Right hindlimb (tissue), 1 donor: ENCODE results near the gene AAK1.
"Not testable (repeated sequence)": the region's sequence is repeated elsewhere in the genome, so short reads cannot be mapped to it uniquely, and the experiment has no call there.

ENCODE experiments used
- DNase-seq: peaks from one replicate; pipeline ENCODE4 v3.0.0-alpha.2; 2018

The AAK1 gene

DNA sequence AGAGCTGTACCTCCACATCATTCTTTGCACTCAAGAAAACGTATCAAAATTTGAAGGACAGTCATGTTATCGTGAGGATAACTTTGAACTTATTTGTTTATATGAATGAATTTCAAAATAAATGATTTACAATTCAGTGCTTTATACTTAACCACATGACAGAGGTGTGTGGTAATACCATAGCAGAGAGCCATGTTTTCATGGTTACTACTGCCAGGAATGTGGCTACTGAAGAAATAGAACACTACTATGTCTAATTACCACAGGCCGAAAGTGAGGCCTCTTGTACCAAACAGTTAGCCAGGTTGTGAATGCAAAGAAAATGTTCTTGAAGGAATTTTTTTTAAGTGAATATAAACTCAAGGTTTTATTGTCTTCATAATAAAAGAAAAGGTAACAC is 49.2 kb downstream of the AAK1 start:
- DNase-seq: no peak

DNA sequence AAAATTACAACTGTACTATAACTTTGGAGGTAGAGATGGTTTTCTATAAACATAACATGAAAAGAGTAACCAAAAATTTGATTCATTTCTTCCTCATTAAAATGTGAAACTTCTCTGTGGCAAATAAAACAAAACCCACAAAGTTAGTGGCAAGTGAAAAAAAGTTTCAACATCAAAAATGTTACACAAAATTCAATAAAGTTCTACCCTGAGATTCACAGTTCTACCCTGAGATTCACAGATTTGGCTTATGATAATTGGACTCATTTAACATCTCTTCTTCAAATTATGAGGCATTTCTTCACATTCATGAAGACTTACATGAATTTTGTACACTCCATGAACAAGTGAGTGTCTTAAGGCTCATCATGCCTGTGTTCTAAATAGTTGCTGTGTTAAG is 51.0 kb downstream of the AAK1 start:
- no peak for DNase-seq

DNA sequence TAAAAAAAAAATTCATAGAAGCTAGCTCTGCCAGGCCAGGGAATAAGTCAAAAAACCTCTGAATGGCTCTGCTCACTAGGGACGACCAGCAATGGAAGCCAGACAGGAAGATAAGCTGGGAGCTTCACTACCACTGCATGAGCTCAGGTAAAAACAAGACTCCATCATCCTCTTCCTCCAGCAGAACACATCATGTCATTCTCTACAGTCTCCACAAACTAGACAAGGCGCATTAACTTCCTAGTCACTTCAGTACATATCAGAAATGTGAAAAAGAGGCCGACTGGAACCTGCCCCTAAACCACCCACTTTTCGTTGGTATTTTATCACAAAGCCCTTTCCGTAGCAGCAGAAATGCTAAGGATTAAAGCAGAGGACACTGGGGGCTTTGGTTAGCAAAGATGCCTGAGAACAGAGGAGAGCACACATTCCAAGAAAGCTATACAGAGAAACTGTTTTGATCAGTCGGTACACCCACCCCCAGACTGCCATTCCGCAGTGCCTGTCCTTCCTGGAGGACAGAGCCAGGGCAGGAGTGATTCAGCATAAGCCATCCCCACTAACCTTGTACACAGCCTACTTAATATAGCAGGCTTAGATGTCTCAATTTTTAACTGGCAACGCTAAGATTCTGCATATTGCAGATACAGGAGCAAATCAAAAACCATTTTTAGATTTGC is 53.4 kb downstream of the AAK1 start:
- no peak for DNase-seq

DNA sequence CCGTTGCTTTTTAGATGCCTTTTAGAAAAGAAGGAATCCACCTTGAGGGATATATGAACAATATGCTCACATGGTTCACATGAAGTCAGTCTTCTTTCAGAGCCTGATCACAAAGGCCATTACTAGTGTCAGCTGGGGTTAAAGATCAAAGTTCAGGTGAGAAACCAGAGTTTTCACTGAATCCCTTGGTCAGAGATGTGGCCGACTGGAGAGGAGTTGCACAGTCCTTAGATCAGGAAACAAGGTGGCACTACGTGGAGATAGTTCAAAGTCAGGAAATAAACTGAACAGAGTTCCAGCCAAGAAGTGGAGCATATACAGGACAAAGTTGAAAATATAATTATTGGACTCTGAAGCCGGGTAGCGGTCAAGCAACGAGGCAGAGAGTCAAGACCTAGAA is 54.6 kb downstream of the AAK1 start:
- no peak for DNase-seq

DNA sequence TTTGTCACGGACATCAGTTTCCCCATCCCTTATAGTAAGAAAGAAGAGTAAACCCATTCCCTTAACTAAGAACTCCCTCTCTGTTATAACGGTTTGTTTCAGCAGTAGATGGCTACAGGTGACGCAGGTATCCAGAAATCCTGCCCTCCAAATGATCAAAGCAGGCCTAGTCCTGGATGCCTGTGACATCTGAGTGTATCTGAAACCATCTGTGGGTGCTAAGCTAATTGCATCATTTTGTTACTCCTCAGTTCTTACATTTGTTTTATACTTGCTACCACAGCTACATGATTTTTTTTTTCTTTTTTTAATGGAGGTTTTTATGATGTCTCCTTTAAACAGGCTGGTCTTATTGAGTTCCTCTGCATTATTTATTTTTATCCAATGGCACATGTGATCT is 55.1 kb downstream of the AAK1 start:
- no peak for DNase-seq

DNA sequence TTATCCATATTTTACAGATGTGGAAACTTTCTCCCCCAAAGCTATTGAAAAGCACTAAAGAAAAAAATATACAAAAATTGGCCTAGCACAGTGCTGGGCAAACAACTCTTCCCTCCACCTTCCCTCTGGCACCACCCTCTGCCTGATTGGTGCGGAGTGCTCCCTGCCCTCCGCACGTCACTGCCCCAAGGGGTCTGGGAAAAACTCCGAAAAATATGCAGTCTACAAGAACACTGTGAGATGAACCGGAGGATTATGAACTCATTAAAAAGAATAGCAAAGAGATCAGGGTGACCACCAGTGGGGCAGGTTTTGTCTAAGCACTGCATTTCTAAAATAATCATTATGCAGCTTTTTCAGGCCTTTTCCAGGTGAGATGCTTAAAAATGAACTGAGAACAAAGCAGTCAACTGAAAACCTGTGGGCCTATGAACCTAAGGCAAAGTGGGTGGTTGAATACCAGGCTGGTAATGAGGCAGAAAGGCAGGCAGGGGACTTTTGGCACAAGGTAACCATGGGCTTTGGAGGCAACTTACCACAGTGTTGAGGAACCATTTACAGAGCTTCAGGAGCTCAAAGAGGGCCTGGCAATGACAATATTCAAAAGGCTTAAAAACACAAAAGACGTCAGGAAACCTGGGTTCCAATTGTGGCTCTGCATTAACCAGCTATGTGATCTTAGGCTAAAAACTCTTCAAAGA is 57.5 kb downstream of the AAK1 start:
- no peak for DNase-seq

DNA sequence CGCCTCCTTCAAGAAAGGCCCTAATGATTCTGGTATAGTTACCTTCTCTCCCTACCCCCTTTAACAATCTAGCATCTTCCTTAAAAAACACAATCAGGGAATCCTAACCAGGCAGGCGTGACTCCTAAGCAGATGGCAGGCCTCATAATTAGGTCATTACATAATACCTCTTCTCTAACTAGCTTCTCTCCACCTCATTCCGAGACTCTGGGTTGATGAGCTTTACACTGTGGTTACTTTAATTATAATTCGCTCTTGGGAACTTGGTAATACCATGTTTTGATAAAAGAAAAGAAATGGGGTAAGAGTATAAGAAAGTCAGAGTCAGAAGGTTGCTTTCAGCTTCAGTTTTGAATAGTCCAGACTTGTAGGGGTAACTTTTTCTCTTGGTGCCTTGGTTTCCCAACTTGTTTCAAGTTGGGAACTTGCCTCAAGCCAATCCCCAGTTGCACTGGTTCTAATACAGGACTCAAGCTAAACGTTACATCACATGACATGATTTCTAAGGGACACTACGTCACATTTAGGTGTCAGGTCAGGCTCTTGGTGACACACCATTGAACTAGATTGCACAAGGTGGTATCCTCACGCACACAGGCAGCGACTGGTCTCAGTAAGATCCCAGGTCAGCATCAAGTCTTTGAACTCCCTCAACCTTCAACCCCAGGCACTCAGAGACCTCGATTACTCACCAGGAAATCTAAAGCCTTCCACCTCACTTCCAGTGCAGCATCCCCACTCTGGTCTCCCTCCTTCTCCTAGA is 59.2 kb downstream of the AAK1 start:
- no peak for DNase-seq

DNA sequence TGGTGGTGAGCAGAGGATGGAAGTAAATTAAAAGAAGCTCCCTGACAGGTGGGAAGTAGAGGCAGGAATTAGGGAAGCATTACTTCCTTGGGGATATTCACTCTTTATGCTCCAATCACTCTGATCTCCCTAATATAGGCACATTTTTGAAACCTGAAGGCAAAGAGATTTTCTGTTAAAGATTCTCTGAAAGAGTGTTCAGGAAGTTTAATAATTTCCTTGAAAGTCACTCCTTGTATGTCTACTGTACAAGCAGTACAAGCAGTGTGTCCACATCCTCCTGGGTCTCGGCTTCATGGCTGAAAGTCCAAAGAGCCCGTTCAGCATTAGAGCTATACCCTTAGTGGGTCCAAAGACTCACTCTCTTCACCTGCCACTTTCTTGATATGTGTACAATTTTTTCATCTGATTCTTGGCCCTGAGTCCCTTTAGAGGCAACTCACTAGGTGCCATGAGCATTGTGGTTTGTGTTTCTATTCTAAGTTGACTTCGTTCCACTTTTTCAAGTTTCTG is 60.2 kb downstream of the AAK1 start:
- DNase-seq: no peak

DNA sequence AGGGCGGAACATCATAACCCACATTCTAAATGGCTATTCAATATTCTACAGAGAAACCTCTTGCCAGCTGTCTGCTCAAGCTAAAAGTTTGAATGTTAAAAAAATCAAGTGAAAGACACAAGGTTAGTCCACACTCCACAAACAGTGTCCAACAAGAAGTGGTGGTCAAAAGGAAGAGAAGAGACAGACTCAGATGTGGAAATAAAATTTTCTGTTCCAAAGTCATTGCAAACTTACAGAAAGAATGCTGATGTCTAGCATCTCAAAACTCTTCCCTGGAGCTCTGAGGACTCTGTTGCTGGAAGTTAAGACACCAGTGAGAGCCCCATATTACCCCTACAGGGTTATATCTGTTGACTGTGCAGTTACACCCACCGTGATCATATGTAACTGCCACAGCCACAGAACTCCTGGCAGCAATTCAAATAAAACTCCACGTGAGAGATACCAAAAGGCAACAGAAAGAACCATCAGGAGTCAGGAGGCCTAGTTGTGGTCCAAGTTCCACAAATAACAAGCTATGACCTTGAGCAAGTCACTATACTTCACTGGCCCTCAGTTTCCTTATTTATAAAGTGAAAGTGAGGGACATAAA is 60.9 kb downstream of the AAK1 start:
- DNase-seq: no peak

DNA sequence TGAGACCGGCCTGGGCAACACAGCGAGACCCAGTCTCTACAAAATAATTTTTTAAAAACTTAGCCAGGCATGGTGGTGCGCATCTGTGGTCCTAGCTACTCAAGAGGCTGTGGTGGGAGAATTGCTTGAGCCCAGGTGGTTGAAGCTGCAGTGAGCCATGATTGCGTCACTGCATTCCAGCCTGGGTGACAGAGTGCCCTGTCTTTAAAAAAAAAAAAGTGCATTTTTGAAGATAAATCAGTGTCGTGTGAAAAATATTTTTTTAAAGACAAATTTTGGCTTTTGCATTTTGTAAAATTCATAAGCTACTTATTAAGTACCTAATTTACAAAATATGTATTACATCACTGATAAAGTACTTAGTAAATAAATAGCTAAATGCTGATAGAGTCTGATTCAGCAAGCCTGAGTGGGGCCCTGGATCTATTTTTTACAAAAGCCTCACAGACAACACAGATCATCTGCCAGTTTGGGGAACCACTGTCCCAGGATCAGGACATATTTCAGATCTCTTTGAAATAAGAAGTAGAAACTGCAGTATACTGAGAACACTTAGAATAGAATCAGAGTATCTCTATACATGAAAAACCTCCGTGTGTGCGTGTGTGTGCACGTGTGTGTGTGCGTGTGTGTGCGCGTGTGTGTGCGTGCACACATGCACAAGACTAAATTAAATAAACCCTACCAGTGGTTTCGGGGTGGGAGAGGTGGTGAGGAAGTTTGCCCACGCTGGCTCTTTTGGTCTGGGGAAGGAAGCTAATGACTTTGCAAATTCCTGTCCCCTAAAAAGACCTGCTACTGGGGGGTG is 61.6 kb downstream of the AAK1 start:
- DNase-seq: no peak

DNA sequence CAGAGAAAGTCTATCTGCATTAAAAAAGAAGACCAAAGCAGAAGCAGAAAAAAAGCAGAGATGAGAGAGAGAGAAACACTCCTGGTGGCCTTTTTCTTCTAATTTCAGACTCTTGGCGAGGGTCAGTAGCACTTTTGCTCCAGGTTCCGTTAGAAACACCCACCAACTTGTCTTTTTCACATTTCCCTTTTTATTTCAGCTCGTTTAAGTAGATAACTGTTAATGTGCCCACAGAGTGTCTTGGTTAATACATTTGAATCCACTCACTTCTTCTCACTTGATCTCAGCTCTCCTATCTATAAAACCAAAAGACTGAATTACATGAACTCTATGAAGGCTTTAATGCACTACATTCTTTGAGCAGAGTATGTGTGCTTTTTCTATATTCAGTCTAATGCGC is 63.1 kb downstream of the AAK1 start:
- no peak for DNase-seq

DNA sequence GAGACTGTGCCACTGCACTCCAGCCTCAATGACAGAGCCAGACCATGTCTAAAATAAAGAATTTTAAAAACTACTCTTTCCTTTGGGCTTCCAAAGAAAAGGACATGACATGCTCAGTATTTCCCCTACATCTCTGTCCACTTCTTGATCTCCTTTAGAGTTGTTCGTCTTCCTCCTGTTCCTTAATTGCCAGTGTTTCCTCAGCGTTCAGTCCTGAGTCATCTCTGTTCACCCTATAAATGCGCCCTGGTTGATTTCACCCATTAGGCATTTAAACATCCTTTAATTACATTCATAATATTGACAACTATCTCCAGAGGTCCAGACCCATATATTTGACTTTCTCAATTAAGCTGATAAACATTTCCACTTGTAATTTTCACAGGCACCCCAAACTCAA is 64.0 kb downstream of the AAK1 start:
- DNase-seq: no peak

DNA sequence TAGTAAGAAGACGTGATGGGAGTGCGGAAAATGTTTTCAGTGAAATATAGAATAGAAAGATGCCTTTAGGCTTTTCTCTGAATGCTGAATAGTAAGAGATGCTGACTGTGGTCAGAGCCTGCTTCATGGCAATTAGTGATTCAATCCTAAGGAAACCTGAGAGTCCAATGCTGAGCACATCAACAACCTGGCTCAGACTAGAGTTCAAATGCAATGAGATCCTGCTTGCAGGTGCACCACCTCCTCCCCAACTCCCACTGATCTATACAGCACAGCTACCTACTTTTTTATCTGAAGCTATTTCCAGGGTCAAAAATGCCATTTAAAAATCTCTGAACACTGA is 65.4 kb downstream of the AAK1 start:
- no peak for DNase-seq

DNA sequence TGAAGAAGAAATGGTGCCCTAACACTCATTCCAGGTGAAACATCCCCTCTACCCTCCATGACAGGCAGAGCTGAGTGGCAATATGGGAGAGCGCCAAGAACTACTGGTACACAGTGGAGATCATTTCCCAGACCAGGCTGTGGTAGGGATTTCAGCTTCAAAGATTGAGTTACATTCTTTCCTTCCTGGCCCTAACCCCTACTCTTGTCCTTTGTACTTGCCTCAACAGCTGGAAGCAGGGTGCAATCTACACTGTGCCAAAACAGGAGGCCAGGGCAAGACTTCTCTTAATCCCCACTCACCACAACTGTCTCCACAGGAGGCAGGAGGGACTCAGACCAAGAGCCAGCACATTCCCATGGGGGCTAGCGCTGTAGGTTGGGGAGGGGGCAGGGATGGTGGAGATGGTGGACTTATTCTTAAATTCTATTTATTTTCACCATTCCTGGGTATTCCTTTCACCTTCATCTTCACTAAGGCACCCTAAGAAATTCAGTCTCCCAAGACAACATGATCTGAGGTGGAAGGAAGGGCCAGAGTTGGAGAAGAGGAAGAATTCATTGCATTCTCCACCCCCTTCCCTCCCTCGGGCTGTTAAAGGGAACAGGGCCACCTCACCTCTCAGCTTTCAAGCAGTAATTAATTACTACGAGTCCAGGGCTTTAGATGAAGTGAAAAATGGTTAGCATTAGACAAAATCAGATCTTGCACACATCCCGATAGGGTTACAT is 65.9 kb downstream of the AAK1 start:
- DNase-seq: peak; percentile 27

DNA sequence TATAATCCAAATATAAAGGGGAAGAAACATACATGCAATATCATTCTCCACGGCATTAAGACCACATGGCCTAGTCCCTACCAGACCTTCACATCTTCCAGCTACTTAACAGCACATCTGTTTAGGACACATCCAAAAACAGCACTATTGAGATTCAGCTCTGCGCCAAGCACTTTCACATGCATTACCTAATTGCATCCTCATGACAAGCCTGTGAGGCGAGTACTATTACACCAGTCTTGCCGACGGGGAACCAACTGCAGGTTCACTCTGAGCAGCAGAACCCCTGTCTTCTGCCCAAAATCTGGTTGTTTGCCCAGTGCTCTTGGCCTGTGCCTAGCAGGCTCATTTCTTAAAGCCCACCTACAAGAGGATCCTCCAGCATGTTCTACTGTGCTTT is 66.7 kb downstream of the AAK1 start:
- peak; percentile 46 for DNase-seq

DNA sequence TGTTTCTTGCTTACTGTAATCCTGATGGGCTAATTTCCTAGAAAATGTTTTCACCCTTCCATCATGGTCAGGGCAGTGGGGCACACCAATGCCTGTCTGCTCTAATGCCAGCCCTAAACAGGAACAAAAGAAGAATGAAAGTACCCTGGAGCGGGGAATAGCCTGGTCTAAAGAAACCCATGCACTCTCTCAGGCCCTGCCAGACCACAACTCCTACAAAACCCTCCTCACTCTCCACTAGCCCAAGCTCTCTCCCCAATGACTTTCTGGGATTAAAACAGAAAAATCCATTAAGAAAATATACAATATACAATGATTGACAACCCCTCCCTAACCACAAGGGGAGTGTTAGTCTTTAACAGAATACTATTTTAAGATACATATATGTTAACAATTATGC is 67.6 kb downstream of the AAK1 start:
- no peak for DNase-seq

DNA sequence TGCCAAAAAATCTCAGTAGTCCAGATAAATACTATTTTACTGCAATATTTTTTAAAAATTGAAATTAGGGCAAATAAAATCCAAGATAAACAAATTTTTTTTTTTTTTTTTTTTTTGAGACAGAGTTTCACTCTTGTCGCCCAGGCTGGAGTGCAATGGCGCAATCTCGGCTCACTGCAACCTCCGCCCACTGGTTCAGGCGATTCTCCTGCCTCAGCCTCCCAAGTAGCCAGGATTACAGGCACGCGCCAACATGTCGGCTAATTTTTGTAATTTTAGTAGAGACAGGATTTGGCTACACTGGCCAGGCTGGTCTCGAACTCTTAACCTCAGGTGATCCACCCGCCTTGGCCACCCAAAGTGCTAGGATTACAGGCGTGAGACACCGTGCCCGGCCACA is 68.2 kb downstream of the AAK1 start:
- DNase-seq: not testable (repeated sequence)

DNA sequence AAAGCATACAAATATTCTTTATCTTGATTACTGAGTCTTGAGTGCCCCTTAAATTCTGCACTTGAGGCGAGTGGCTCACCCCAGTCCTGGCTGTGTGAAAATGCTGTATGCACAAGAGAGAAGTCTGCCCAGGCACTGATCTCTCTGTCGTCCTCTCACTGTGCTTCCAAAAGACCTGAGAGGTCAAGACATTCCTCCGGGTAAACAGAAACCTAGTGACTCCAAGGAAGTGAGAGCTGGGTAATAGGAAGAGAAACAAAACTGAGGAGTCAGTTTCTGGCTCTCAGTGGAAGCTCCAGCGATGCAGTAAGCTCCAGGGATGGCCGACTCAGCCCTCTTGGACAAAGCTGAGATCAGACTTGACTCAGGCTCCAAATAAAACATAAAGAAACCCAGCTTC is 70.9 kb downstream of the AAK1 start:
- DNase-seq: no peak

DNA sequence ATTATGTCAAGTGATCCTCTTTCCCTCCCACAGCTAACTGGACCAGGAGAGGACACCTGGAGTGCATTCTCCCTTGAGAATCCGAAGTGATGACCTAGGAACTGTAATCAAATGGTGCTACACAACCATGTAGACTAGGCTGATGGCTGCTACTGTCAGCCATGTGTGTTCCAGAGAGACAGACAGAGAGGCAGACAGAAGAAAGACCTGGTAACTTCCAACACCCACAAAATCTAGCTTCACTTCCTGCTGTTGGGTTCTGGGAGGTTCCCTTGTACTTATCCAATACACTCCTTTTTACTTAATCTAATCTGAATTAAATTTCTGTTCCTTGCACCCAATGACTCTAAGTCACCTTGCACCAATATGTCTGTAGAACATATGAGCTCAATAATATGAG is 72.3 kb downstream of the AAK1 start:
- DNase-seq: no peak

DNA sequence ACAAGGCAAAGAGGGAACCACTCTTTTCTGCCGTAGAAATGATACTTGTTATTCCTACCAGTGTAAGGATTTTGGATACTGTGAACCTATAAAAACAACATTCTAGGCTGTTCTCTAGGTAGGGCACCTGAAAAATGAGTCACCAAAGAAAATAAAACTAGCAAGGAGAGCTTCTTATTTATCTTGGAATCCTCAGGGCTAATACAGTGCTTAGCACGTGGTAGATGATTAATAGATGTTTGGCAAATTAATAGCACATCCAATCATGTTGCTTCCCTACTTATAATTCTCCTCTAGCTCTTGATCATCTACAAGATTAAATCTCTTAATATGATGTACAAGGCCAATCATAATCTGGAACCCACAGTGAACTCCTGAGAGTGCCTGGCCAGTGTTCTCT is 73.1 kb downstream of the AAK1 start:
- DNase-seq: no peak

DNA sequence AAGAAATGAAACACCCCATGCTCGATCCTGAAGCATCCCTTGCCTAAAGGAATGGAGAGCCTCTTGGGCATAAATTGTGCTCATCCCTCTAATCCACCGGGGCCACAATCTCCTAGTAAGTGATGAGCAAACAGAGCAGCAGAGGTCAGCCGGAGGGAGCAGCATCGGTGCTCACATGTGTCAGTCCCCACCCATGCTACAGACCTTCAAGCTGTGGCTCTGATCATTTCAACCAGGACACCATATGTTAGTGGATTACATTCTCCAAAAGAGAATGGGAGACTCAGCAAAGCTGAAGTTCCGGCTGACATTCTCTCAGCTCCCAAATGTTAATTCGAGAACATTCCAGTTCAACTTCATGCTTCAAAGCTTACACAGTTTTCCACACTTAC is 75.6 kb downstream of the AAK1 start:
- no peak for DNase-seq
